Suprapubic skin (tissue), 4 donors: Measurements from ENCODE around the gene CCL8.

Experiments used
- EP300 ChIP-seq: sonication (generic); formaldehyde crosslinking; IDR thresholded peaks from one replicate; pipeline ENCODE4 v1.6.1; 2017; ENCODE audit warnings: antibody characterized with exemption
- POLR2A ChIP-seq, 2 donors: fragments of 450-650 bp; IDR thresholded peaks; one replicate each; pipeline ENCODE4 v1.6.1; 2017; ENCODE audit warnings: antibody characterized with exemption in 2 of 2, mild to moderate bottlenecking in 2 of 2, moderate library complexity in 2 of 2
- POLR2AphosphoS5 ChIP-seq, 3 donors: sonication (generic); formaldehyde crosslinking; IDR thresholded peaks; one replicate each; pipeline ENCODE4 v1.6.1; 2017; ENCODE audit warnings: antibody characterized with exemption in 3 of 3
- TF ChIP-seq, protein P1 (sequence below), 2 donors: fragments of 200-600 bp in 1 of 2; fragments of 450-650 bp in 1 of 2; sonication (generic) in 1 of 2; IDR thresholded peaks; one replicate each; pipeline ENCODE4 v1.5.1; 2016 to 2019; ENCODE audit warnings: antibody characterized with exemption in 2 of 2, mild to moderate bottlenecking in 1 of 2, moderate library complexity in 1 of 2

DNA sequence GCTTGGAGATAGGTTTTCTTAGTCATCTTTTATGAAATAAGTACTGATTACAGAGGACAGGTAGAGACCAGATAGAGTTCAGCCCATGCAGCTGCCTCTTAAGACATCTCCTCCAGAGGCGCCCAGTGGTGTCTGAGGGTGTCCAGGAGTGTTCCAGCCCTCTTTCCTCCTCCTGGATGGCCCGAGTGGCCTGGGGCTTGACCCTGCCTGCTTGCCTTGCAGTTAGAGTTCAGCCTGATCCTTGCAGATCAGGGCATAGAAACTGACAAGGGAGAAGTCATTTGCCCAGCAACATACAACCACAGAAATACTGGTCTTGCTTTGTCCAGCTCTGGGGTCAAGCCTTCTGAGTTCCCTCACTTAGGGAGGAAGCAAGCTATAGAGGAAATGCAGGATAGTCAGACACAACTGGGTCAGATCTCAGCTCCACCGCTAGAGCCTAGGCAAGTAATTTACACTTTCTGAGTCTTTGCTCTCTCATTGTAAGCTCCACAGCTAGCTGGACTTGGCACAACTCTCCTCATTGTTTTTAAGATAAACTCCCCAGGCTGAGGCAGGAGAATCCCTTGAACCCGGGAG is 47.4 kb downstream of the CCL8 start:
- TF ChIP-seq, protein P1, sequence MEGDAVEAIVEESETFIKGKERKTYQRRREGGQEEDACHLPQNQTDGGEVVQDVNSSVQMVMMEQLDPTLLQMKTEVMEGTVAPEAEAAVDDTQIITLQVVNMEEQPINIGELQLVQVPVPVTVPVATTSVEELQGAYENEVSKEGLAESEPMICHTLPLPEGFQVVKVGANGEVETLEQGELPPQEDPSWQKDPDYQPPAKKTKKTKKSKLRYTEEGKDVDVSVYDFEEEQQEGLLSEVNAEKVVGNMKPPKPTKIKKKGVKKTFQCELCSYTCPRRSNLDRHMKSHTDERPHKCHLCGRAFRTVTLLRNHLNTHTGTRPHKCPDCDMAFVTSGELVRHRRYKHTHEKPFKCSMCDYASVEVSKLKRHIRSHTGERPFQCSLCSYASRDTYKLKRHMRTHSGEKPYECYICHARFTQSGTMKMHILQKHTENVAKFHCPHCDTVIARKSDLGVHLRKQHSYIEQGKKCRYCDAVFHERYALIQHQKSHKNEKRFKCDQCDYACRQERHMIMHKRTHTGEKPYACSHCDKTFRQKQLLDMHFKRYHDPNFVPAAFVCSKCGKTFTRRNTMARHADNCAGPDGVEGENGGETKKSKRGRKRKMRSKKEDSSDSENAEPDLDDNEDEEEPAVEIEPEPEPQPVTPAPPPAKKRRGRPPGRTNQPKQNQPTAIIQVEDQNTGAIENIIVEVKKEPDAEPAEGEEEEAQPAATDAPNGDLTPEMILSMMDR (IDR thresholded peaks at IDR 0.05): no peak
- TF ChIP-seq POLR2A (IDR thresholded peaks at IDR 0.05) (no peak), POLR2AphosphoS5 (IDR thresholded peaks at IDR 0.05) (no peak), EP300 (no peak)
